ENCODE measurements around the gene KLHDC4. TPM values are rescaled to one million over a fixed set of nuclear protein-coding genes. Genes with fewer than 3 reads are reported as not detected.

The KLHDC4 gene
- total and polyA plus RNA-seq, 9 of the 15 experiments (the other 6 are each of a cell fraction or from before 2014, with no cell fraction given): 1.3 to 68.1 (median 32.8) TPM

DNA sequence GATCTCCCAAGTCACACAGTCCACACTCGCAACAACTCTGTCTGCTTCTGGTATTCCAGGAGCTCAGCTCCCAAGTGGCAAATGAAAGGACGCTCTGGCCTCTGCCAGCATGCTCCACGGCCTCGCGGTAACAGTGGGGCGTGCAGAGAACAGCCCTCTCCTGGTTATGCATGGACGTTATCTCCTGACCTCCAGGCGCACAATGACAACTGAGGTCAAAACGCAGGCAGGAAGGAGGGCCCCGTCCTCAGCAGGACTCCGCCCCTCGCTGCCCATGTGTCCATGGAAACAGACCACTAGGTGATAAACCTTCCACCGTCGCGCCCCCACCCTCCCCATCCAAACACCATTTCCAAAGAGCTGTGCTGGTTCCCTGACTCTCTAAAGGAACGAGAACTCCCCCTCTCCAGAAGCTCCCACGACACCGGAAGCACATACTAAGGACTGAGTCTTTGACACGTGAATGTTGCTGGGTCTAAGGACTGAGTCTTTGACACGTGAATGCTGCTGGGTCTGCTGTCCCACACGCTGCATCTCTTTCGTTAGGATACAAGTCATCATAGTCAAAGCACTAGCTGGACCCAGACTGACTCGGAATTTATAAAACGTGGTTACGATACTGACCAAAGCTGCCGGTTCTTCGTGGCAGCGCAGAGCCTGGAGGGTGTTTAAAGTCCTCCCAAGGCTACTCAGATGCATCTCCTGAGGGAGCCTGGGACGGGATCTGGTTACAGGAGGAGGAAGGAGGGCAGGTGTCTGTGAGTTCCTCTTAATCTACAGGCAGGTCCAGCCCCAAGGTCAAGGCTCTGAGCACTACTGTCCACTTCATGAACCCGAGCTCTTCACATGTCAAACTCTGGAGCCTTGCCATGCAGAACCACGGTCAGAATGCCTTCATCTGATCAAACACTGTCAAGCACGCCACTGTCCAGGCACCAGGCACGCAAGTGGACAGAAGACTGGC is 43.9 kb downstream of the KLHDC4 start (continued):
- TF ChIP-seq ARID2 (IDR thresholded peaks at IDR 0.05) (no peak), ZNF644 (tag; IDR thresholded peaks at IDR 0.05; ENCODE audit: low read depth) (no peak), LEF1 (IDR thresholded peaks at IDR 0.05) (peak; percentile 39; the same call in 1 of the 2 replicates), PHF21A (IDR thresholded peaks at IDR 0.05; ENCODE audit: borderline replicate concordance, low read depth) (no peak), ZNF146 (CRISPR knock-in tag; IDR thresholded peaks at IDR 0.05; ENCODE audit: unreplicated experiment) (no peak), RBM22 (IDR thresholded peaks at IDR 0.05; ENCODE audit: low read depth, low read length, poor library complexity, severe bottlenecking) (no peak), BCL6 (CRISPR knock-in tag; IDR thresholded peaks at IDR 0.05) (no peak), PPARD (CRISPR knock-in tag; IDR thresholded peaks at IDR 0.05) (no peak), MCM7 (IDR thresholded peaks at IDR 0.05) (no peak), RUNX1 (IDR thresholded peaks at IDR 0.05; ENCODE audit: low read depth) (no peak), TRIM24 (IDR thresholded peaks at IDR 0.05) (peak in 1 of 2 experiments; percentile 59; a peak in 2 of 4 replicates), POLR2A (conservative IDR thresholded peaks at IDR 0.05) (no peak), ZNF589 (CRISPR knock-in tag; IDR thresholded peaks at IDR 0.05; ENCODE audit: low read depth) (no peak), ZNF707 (CRISPR knock-in tag; conservative IDR thresholded peaks at IDR 0.05) (no peak), SMAD2 (IDR thresholded peaks at IDR 0.05; ENCODE audit: low read depth, low read length) (no peak), ELK1 (CRISPR knock-in tag; IDR thresholded peaks at IDR 0.05) (no peak), ATF1 (CRISPR knock-in tag; IDR thresholded peaks at IDR 0.05) (no peak), ATF1 (tag; IDR thresholded peaks at IDR 0.05) (peak; percentile 87), THRAP3 (IDR thresholded peaks at IDR 0.05; ENCODE audit: borderline replicate concordance) (no peak)
- TF ChIP-seq, protein P1, sequence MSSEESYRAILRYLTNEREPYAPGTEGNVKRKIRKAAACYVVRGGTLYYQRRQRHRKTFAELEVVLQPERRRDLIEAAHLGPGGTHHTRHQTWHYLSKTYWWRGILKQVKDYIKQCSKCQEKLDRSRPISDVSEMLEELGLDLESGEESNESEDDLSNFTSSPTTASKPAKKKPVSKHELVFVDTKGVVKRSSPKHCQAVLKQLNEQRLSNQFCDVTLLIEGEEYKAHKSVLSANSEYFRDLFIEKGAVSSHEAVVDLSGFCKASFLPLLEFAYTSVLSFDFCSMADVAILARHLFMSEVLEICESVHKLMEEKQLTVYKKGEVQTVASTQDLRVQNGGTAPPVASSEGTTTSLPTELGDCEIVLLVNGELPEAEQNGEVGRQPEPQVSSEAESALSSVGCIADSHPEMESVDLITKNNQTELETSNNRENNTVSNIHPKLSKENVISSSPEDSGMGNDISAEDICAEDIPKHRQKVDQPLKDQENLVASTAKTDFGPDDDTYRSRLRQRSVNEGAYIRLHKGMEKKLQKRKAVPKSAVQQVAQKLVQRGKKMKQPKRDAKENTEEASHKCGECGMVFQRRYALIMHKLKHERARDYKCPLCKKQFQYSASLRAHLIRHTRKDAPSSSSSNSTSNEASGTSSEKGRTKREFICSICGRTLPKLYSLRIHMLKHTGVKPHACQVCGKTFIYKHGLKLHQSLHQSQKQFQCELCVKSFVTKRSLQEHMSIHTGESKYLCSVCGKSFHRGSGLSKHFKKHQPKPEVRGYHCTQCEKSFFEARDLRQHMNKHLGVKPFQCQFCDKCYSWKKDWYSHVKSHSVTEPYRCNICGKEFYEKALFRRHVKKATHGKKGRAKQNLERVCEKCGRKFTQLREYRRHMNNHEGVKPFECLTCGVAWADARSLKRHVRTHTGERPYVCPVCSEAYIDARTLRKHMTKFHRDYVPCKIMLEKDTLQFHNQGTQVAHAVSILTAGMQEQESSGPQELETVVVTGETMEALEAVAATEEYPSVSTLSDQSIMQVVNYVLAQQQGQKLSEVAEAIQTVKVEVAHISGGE (CRISPR knock-in tag; IDR thresholded peaks at IDR 0.05): no peak
- TF ChIP-seq, protein P2, sequence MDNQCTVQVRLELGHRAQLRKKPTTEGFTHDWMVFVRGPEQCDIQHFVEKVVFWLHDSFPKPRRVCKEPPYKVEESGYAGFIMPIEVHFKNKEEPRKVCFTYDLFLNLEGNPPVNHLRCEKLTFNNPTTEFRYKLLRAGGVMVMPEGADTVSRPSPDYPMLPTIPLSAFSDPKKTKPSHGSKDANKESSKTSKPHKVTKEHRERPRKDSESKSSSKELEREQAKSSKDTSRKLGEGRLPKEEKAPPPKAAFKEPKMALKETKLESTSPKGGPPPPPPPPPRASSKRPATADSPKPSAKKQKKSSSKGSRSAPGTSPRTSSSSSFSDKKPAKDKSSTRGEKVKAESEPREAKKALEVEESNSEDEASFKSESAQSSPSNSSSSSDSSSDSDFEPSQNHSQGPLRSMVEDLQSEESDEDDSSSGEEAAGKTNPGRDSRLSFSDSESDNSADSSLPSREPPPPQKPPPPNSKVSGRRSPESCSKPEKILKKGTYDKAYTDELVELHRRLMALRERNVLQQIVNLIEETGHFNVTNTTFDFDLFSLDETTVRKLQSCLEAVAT (IDR thresholded peaks at IDR 0.05): no peak
